DLD1 (cell line): Measurements from ENCODE around the gene CHD3.
"Not testable (repeated sequence)": the region's sequence is repeated elsewhere in the genome, so short reads cannot be mapped to it uniquely, and the experiment has no call there.

ENCODE experiments used
- in situ Hi-C: cut with HindIII; loops from 2 replicates; pipeline ENCODE4 v1.10.0; 2017; ENCODE audit warnings: low sequenced_read_pairs

CHD3 gene

DNA sequence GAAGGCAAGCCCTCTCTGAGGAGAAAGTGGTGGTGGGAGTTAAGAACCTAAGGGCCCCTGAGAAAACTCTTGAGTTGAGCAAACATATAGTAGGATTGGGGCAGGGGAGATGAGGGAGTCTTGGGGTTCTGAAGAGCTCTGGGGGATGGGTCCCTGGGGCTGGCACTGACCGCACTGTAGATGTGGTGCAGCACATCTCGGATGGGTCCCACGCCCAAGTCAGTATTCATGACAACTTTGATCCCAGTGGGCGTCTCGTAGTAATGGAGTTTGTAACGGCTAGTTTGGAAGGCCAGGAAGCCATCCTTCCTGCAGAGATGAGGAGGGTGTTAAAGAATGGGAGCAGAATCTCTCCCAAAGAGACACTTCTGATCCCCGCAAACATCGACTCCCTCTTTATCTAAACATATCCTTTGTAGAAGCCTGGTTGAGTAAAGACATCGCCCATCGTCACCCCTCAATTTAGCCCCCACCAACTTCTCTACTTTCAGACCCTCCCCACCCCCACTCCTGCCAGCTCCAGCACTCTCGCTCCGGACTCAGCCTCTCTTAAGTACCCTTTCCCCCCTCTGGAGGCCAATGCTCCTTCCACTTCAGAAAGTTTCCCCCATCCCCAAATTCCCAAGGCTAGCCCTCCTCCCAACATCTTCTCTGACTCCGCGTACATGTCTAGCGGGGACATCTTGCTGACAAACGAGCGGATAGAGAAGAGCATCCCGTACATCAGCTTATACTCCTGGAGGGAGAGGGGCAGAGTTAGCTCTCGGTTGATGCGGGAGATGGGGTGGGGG, 42.4 kb downstream of the CHD3 start:
- in situ Hi-C loops: no loop called here

GRCh38 chr17:7931709-7932482, 43.3 kb downstream of the CHD3 start, which contains the start of the genes CNTROB and TRAPPC1:
Gene CNTROB, plus strand, starts transcription at chr17:7932206. Its CDS starts 874 bp downstream, at chr17:7933080.
Gene TRAPPC1, minus strand, starts transcription at chr17:7931946. Its CDS starts 117 bp downstream, at chr17:7931829.
- in situ Hi-C loops: no loop called here

DNA sequence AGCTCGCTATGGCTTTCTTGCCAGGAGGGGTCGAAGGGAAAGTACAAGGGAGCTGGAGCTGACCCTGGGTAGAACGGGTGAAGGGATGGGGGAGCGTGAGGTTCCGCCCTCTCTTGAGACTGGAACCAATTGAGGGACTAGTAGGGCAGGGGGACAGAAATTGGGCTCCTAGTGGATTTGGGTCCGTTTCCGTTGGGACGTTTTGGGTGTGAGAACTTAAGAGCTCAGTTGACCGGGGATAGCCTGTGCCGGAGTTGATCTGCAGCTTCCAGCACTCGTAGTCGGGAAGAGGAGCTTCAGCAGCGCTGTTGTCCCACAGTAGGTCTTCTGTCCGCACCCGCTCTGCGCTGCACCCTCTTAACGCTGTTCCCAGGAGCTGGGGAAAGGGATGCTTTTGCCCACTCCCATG, 43.9 kb downstream of the CHD3 start:
- in situ Hi-C loops: no loop called here

GRCh38 chr17:7932949-7933348, 44.4 kb downstream of the CHD3 start:
- in situ Hi-C loops: no loop called here

- in situ Hi-C loops: no loop called here
Measured at GRCh38 chr17:7935859-7936258, 47.3 kb downstream of the CHD3 start.

DNA sequence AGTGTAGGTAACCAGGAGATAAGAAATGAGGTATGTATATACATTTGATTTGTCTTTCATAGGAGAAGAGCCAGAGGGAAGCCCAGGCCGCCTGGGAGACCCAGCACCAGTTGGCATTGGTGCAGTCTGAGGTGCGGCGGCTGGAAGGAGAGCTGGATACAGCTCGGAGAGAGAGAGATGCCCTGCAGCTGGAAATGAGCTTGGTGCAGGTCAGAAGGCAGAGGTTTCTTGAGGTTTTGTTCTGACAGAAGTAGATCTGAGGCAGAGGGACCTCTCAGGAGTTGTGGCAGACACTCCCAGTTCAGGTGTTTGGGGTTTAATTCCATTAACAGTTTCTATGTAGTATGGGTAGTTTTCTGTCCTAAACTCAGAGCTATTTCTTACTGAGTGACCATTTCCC, 51.4 kb downstream of the CHD3 start:
- in situ Hi-C loops: no loop called here

GRCh38 chr17:7940743-7941142, 52.2 kb downstream of the CHD3 start:
- in situ Hi-C loops: no loop called here

DNA sequence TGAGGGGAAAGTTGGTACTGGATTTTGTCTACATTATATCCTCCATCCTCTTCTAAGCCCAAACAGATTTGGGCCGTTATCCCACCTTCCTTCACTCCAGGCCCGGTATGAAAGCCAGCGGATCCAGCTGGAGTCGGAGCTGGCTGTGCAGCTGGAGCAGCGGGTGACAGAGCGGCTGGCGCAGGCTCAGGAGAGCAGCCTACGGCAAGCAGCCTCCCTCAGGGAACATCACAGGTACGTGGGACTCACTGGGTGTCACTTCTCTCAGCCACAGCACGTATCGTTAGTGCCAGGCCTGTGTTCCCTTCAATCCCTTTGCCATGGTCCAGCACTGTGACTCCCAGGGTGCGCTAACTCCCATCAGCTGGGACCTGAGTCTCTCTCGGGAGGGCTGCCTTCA, 54.7 kb downstream of the CHD3 start:
- in situ Hi-C loops: no loop called here

DNA sequence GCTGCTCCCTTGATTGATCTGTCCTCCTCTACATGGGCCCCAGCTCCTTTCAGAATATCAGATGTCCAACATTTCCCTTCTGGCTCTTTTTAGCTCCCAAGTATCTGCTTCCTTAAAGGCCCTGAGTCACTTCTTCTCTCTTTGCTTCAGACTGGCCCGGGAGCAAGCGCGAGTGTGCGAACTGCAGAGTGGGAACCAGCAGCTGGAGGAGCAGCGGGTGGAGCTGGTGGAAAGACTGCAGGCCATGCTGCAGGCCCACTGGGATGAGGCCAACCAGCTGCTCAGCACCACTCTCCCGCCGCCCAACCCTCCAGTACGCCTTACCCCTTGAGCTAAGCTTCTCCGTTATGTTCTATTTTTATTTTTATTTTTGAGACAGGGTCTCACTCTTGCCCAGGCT, 55.7 kb downstream of the CHD3 start:
- in situ Hi-C loops: no loop called here

GRCh38 chr17:7945651-7946050, 57.1 kb downstream of the CHD3 start:
- in situ Hi-C loops: no loop called here

DNA sequence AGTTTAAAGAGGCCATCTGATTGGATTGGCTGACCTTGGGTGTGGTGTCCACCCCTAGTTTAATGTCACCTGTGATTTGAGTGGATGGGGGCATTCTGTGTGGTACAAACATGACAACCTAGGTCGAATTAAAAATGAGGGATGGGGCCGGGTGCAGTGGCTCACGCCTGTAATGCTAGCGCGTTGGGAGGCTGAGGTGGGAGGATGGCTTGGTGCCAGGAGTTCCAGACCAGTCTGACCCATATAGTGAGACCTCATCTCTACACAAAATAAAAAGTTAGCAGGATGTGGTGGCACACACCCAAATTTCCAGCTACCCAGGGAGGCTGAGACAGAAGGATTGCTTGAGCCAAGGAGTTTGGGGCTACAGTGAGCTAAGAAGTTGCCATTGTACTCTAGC, 57.9 kb downstream of the CHD3 start:
- in situ Hi-C loops: no loop called here

DNA sequence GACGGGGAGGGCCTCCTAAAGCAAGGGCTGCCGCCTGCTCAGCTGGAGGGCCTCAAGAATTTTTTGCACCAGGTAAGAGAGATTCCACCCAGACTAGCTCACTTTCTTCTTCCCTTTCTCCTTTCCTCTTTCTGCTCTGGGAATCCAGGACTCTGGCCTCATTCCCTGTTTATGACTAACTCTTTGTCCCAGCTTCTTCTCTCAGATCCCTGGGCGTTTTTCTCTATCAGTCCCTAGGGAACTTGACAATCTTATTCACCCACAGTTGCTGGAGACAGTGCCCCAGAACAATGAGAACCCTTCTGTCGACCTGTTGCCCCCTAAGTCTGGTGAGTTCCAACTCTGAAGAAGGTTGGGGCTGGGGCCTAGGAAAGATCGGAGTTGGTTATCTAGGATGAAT, 59.1 kb downstream of the CHD3 start:
- in situ Hi-C loops: no loop called here

GRCh38 chr17:7950578-7950977, 62.0 kb downstream of the CHD3 start:
- in situ Hi-C loops: no loop called here

- in situ Hi-C loops: no loop called here
Measured at GRCh38 chr17:7951143-7951792, 62.7 kb downstream of the CHD3 start.

- in situ Hi-C loops: not testable (repeated sequence)
Measured at GRCh38 chr17:7953266-7953665, 64.7 kb downstream of the CHD3 start.

GRCh38 chr17:7955414-7956227, 67.0 kb downstream of the CHD3 start:
- in situ Hi-C loops: no loop called here

- in situ Hi-C loops: no loop called here
Measured at GRCh38 chr17:7956228-7956965, 67.8 kb downstream of the CHD3 start.

DNA sequence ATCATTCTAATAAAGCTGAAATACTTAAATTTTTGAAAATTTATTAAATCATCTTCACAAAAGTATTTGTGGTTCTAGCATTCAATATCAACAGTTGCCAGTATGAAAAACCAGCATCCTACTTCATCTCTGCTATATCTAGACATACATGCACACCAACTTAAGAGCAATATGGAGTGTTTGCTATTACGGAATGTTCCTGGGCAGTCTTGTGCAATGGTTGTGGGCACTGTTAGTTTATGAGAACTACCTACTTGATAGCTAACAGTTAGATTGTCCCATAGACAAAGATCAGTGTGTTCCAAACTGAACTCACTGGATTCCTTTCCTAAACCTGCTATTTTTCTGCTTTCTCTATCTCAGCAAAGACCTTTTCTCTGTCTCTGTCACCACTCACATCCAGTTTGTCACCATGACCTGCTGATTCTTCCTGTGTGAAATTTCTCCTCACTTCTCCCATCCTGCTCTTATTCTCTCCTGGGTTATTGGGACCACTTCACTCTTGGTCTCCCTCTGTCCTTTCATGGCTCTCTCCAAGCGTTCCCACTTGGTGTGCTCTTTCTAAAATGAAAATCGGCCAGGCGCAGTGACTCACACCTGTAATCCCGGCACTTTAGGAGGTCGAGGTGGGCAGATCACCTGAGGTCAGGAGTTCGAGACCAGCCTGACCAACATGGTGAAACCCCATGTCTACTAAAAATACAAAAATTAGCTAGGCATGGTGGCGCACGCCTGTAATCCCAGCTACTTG, 71.1 kb downstream of the CHD3 start:
- in situ Hi-C loops: no loop called here

GRCh38 chr17:7961421-7961820, 72.8 kb downstream of the CHD3 start:
- in situ Hi-C loops: no loop called here
